K562 (cell line): ENCODE data around the gene DPPA4. TPM values are rescaled to one million over a fixed set of nuclear protein-coding genes. Genes with fewer than 3 reads are reported as not detected.

Experiments used
- CTCF ChIP-seq, 3 experiments: IDR thresholded peaks in 2 of 3; conservative IDR thresholded peaks in 1 of 3; 2 replicates each; pipeline ENCODE4 v1.5.1; 2011 to 2012; ENCODE audit warnings: low read length in 3 of 3, mild to moderate bottlenecking in 3 of 3, control low read depth in 2 of 3, improper control_type of control experiment in 1 of 3, inconsistent platforms in 1 of 3, low read depth in 1 of 3, mixed read lengths in 1 of 3, moderate library complexity in 1 of 3; ENCODE audit not compliant: insufficient read depth in 2 of 3
- LEF1 ChIP-seq: fragments of 450-650 bp; IDR thresholded peaks from 2 replicates; pipeline ENCODE4 v1.6.1; 2016; ENCODE audit warnings: mild to moderate bottlenecking
- MAX ChIP-seq: sonication (generic); formaldehyde crosslinking; IDR thresholded peaks from 2 replicates; pipeline ENCODE4 v1.9.0; 2022; ENCODE audit warnings: mild to moderate bottlenecking, missing genetic modification reagents
- ZMIZ1 ChIP-seq, 2 experiments: fragments of 150-350 bp in 1 of 2; IDR thresholded peaks; 2 replicates each; pipeline ENCODE4 v1.6.1; 2012 to 2016; ENCODE audit warnings: low read depth in 2 of 2, low read length in 2 of 2, mild to moderate bottlenecking in 1 of 2, moderate library complexity in 1 of 2
- polyA plus RNA-seq, 8 experiments: library from polyadenylated mRNA; depleted of rRNA in 4 of 8; stranded (reverse) in 5 of 8; unstranded in 3 of 8; fragments of >200 nt; fragmentation: Nextera tagmentation in 2 of 8; fragmentation: Illumina TruSeq in 1 of 8; extraction: Ambion mirVana in 2 of 8; extraction: Trizol in 1 of 8; gene quantifications; 2 replicates each; pipeline versions ENCODE4 v1.2.1 to v1.2.3, GENCODE V29; 2011 to 2014; ENCODE audit warnings: inconsistent platforms in 1 of 8, missing spikeins in 1 of 8
- total RNA-seq, 7 experiments: library from RNA; depleted of rRNA in 6 of 7; stranded (reverse); fragments of >200 nt in 6 of 7; fragmentation: Illumina TruSeq in 2 of 7; extraction: Trizol in 2 of 7; gene quantifications; 2 replicates each; pipeline versions ENCODE4 v1.2.1 to v1.2.3, GENCODE V29; 2011 to 2021; ENCODE audit warnings: low replicate concordance in 1 of 7

DPPA4 gene
- total and polyA plus RNA-seq, 9 of the 15 experiments (the other 6 are each of a cell fraction or from before 2014, with no cell fraction given) = 0.53 TPM; not detected in 8

- no peak for TF ChIP-seq CTCF (IDR thresholded peaks at IDR 0.05 in 2 of 3, conservative IDR thresholded peaks at IDR 0.05 in 1 of 3; ENCODE audit: insufficient read depth in 2 of 3, low read depth in 1 of 3, low read length in 3 of 3)
- TF ChIP-seq MAX = no peak
- no peak for TF ChIP-seq LEF1
- no peak for TF ChIP-seq ZMIZ1 (IDR thresholded peaks at IDR 0.05; ENCODE audit: low read depth in 2 of 2, low read length in 2 of 2)
- TF ChIP-seq, all 486 proteins: peak for 0
Measured at GRCh38 chr3:109336291-109336861, 970 bp downstream of the DPPA4 start (continued).
